Measurements from ENCODE around the gene EYA2. TPM values are rescaled to one million over a fixed set of nuclear protein-coding genes. Genes with fewer than 3 reads are reported as not detected.

Gene EYA2
- polyA plus RNA-seq, 1 donor (not counting 4 experiments of a cell fraction or from before 2014, with no cell fraction given): not detected

DNA sequence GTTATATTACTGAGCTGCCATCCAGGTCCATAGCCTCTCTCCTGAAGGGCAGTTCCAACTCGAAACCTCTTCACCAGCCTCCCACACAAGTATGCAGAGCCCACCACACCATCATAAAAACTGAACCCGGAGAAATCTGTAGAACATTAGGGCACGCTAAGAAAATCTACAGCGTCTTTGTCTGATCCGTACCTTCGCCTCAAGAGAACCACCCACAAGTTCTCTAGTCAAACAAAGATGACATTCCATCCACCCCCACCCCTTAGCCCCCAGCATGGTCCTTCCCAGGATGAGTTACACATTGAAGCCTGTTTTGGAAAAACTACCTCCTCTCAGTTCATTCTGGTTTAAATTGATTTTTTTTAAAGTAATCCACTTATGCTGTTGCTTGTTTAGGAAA is 242.1 kb downstream of the EYA2 start:
- no peaks in the 10 kb centered on the region for H3K36me3 ChIP-seq (ENCODE audit: control insufficient read depth in 2 of 2, extremely low read depth in 1 of 2, insufficient read depth in 2 of 2, low read length in 2 of 2)
- no peak overlapping the region for H3K9ac ChIP-seq (ENCODE audit: control insufficient read depth, extremely low read depth, insufficient read depth, low read length)
- FAIRE-seq: no peak
- DNase-seq (ENCODE audit: low read depth, low spot score): no peak
- H3K4me1 ChIP-seq (ENCODE audit: control insufficient read depth, extremely low read depth, insufficient read depth, low read length): peaks cover 28% of the 10 kb centered on the region
- H3K9me1 ChIP-seq (ENCODE audit: control insufficient read depth, extremely low read depth, insufficient read depth, low read length): no peaks in the 10 kb centered on the region
- H3K4me3 ChIP-seq (ENCODE audit: control insufficient read depth in 2 of 3, extremely low read depth in 1 of 3, insufficient read depth in 2 of 3, low read depth in 1 of 3, low read length in 3 of 3): no peak overlapping the region
- no peaks in the 10 kb centered on the region for H3K79me2 ChIP-seq (ENCODE audit: control insufficient read depth, insufficient read depth, low read length)
- no peak overlapping the region for H3K4me2 ChIP-seq (ENCODE audit: control insufficient read depth, extremely low read depth, insufficient read depth, low read depth, low read length)
- H4K20me1 ChIP-seq (ENCODE audit: control insufficient read depth, extremely low read depth, insufficient read depth, low read length): no peaks in the 10 kb centered on the region
- no peak overlapping the region for H3K27ac ChIP-seq (ENCODE audit: control insufficient read depth, insufficient read depth, low read length)
- no peak for TF ChIP-seq EZH2 (IDR thresholded peaks at IDR 0.05; ENCODE audit: low read length)
- TF ChIP-seq, protein P1, sequence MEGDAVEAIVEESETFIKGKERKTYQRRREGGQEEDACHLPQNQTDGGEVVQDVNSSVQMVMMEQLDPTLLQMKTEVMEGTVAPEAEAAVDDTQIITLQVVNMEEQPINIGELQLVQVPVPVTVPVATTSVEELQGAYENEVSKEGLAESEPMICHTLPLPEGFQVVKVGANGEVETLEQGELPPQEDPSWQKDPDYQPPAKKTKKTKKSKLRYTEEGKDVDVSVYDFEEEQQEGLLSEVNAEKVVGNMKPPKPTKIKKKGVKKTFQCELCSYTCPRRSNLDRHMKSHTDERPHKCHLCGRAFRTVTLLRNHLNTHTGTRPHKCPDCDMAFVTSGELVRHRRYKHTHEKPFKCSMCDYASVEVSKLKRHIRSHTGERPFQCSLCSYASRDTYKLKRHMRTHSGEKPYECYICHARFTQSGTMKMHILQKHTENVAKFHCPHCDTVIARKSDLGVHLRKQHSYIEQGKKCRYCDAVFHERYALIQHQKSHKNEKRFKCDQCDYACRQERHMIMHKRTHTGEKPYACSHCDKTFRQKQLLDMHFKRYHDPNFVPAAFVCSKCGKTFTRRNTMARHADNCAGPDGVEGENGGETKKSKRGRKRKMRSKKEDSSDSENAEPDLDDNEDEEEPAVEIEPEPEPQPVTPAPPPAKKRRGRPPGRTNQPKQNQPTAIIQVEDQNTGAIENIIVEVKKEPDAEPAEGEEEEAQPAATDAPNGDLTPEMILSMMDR (optimal IDR thresholded peaks at IDR 0.05 in 1 of 3, IDR thresholded peaks at IDR 0.05 in 1 of 3, conservative IDR thresholded peaks at IDR 0.05 in 1 of 3; ENCODE audit: extremely low read depth in 1 of 3, insufficient read depth in 2 of 3, low read length in 3 of 3): no peak
- no peak overlapping the region for H2AFZ ChIP-seq (ENCODE audit: control insufficient read depth, low read length)
- no peaks in the 10 kb centered on the region for H3K27me3 ChIP-seq (ENCODE audit: control insufficient read depth, extremely low read depth, insufficient read depth, low read length)
- H3K9me3 ChIP-seq (ENCODE audit: control insufficient read depth, low read depth, low read length): no peaks in the 10 kb centered on the region
- dilution Hi-C loops (cut with MboI; ENCODE audit: extremely low pct_ligation_motif_present, low sequenced_read_pairs): no loop called here

DNA sequence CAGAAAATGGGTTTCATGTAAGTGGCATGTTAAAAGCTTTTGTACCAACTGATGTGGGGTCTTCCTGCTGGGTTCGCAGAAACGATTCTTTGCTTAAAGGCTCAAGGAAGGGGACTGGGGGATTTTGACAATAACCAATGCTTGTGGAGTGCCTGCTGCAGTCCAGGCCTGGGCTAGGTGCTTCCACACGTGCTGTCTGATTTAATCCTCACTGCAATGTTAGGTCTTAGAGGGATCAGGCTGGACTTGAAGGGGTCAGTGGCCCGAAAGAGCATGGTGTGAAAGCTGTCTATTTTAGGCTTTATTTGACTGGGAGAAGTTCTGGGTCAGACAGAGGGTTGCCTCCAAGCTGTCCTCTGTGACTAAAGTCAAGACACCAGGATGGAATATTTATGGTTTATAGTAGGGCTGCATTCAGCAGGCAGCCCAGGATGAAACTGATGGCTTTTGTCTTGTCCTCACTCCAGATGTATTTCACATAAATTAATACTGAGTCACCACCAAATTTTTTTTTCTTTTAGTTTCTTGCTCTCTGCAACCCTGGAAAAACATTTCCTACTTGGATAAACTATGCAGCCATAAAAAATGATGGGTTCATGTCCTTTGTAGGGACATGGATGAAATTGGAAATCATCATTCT is 242.7 kb downstream of the EYA2 start:
- Histone ChIP-seq H3K9me3 (ENCODE audit: control insufficient read depth, low read depth, low read length) (no peaks in the 10 kb centered on the region), H3K4me2 (ENCODE audit: control insufficient read depth, extremely low read depth, insufficient read depth, low read depth, low read length) (no peak overlapping the region), H3K79me2 (ENCODE audit: control insufficient read depth, insufficient read depth, low read length) (no peaks in the 10 kb centered on the region), H3K9me1 (ENCODE audit: control insufficient read depth, extremely low read depth, insufficient read depth, low read length) (peaks cover 3% of the 10 kb centered on the region), H3K4me3 (ENCODE audit: control insufficient read depth in 2 of 3, extremely low read depth in 1 of 3, insufficient read depth in 2 of 3, low read depth in 1 of 3, low read length in 3 of 3) (no peak overlapping the region), H3K9ac (ENCODE audit: control insufficient read depth, extremely low read depth, insufficient read depth, low read length) (no peak overlapping the region), H3K27ac (ENCODE audit: control insufficient read depth, insufficient read depth, low read length) (no peak overlapping the region), H3K4me1 (ENCODE audit: control insufficient read depth, extremely low read depth, insufficient read depth, low read length) (peaks cover 32% of the 10 kb centered on the region), H3K36me3 (ENCODE audit: control insufficient read depth in 2 of 2, extremely low read depth in 1 of 2, insufficient read depth in 2 of 2, low read length in 2 of 2) (no peaks in the 10 kb centered on the region), H3K27me3 (ENCODE audit: control insufficient read depth, extremely low read depth, insufficient read depth, low read length) (no peaks in the 10 kb centered on the region), H2AFZ (ENCODE audit: control insufficient read depth, low read length) (no peak overlapping the region), H4K20me1 (ENCODE audit: control insufficient read depth, extremely low read depth, insufficient read depth, low read length) (no peaks in the 10 kb centered on the region)
- no peak for TF ChIP-seq EZH2 (IDR thresholded peaks at IDR 0.05; ENCODE audit: low read length)
- TF ChIP-seq, protein P1 (optimal IDR thresholded peaks at IDR 0.05 in 1 of 3, IDR thresholded peaks at IDR 0.05 in 1 of 3, conservative IDR thresholded peaks at IDR 0.05 in 1 of 3; ENCODE audit: extremely low read depth in 1 of 3, insufficient read depth in 2 of 3, low read length in 3 of 3): no peak
- DNase-seq (ENCODE audit: low read depth, low spot score): no peak
- dilution Hi-C loops (cut with MboI; ENCODE audit: extremely low pct_ligation_motif_present, low sequenced_read_pairs): no loop called here
- FAIRE-seq: no peak
